GM23248 (cell line): Measurements from ENCODE around the gene LZTFL1. TPM values are rescaled to one million over a fixed set of nuclear protein-coding genes. Genes with fewer than 3 reads are reported as not detected.

Experiments used
- DNase-seq: peaks from one replicate; pipeline ENCODE4 v3.0.0-alpha.2; 2015
- H2AFZ ChIP-seq: fragments of 200-600 bp; sonication (generic); 2 replicates; pipeline ENCODE4 v1.6.1; 2016; ENCODE audit warnings: antibody characterized with exemption
- H3F3A ChIP-seq: fragments of 200-600 bp; sonication (generic); 2 replicates; pipeline ENCODE4 v1.6.1; 2016; ENCODE audit warnings: mild to moderate bottlenecking, antibody characterized with exemption, mixed run types; ENCODE audit not compliant: insufficient read depth
- H3K27ac ChIP-seq: fragments of 200-600 bp; sonication (generic); 2 replicates; pipeline ENCODE4 v1.5.1; 2016; ENCODE audit warnings: mild to moderate bottlenecking
- H3K27me3 ChIP-seq: fragments of 200-600 bp; sonication (generic); replicated peaks from 2 replicates; pipeline ENCODE4 v1.6.1; 2016; ENCODE audit warnings: mild to moderate bottlenecking; ENCODE audit not compliant: insufficient read depth
- H3K36me3 ChIP-seq: fragments of 200-600 bp; sonication (generic); 2 replicates; pipeline ENCODE4 v1.6.1; 2016; ENCODE audit warnings: low read depth, mild to moderate bottlenecking
- H3K4me1 ChIP-seq: fragments of 200-600 bp; sonication (generic); 2 replicates; pipeline ENCODE4 v1.6.1; 2016; ENCODE audit warnings: mild to moderate bottlenecking; ENCODE audit not compliant: insufficient read depth
- H3K4me2 ChIP-seq: fragments of 200-600 bp; sonication (generic); one replicate; pipeline ENCODE4 v1.6.1; 2016; ENCODE audit warnings: mild to moderate bottlenecking; ENCODE audit not compliant: unreplicated experiment
- H3K4me3 ChIP-seq: fragments of 200-600 bp; sonication (generic); 2 replicates; pipeline ENCODE4 v1.5.1; 2016; ENCODE audit warnings: mild to moderate bottlenecking
- H3K79me2 ChIP-seq: fragments of 200-600 bp; sonication (generic); 2 replicates; pipeline ENCODE4 v1.6.1; 2016; ENCODE audit warnings: mild to moderate bottlenecking; ENCODE audit not compliant: insufficient read depth
- H3K9ac ChIP-seq: fragments of 200-600 bp; sonication (generic); 2 replicates; pipeline ENCODE4 v1.6.1; 2016; ENCODE audit warnings: mild to moderate bottlenecking
- H3K9me2 ChIP-seq: fragments of 200-600 bp; sonication (generic); 2 replicates; pipeline ENCODE4 v1.6.1; 2016; ENCODE audit warnings: mixed run types, mild to moderate bottlenecking, moderate library complexity; ENCODE audit not compliant: insufficient read depth
- H3K9me3 ChIP-seq: fragments of 200-600 bp; sonication (generic); one replicate; pipeline ENCODE4 v1.6.1; 2017; ENCODE audit warnings: low read depth
- H4K20me1 ChIP-seq: fragments of 200-600 bp; sonication (generic); 2 replicates; pipeline ENCODE4 v1.6.0; 2016; ENCODE audit not compliant: insufficient read depth
- EZH2 ChIP-seq: fragments of 200-600 bp; sonication (generic); IDR thresholded peaks from 2 replicates; pipeline ENCODE4 v1.6.1; 2018; ENCODE audit warnings: antibody characterized with exemption, mild to moderate bottlenecking; ENCODE audit not compliant: insufficient read depth, poor library complexity, severe bottlenecking
- EZH2phosphoT487 ChIP-seq: fragments of 200-600 bp; sonication (generic); IDR thresholded peaks from 2 replicates; pipeline ENCODE4 v1.6.1; 2018; ENCODE audit warnings: antibody characterized with exemption, moderate library complexity, mild to moderate bottlenecking, low read depth; ENCODE audit not compliant: insufficient read depth
- WGBS, 2 experiments: methylation state at CpG; one replicate each; pipeline ENCODE4 v1.1.6; 2015 to 2017; ENCODE audit warnings: low lambda C conversion rate in 2 of 2, low coverage in 1 of 2; ENCODE audit errors: missing lambda C conversion rate in 2 of 2; 5-methylcytosine and 5-hydroxymethylcytosine counted together
- in situ Hi-C: fragments of 300-500 bp; cut with MboI; formaldehyde crosslinking; loops from 2 replicates; pipeline ENCODE4 v1.15.0; 2020
- polyA plus RNA-seq: library from polyadenylated mRNA; unstranded; fragments of >200 nt; fragmentation: Nextera tagmentation; extraction: Ambion mirVana; gene quantifications from 2 replicates; pipeline ENCODE4 v1.2.1, GENCODE V29; 2016
- total RNA-seq: library from RNA; depleted of rRNA; stranded (reverse); fragments of >200 nt; shearing (Covaris generic); gene quantifications from 2 replicates; pipeline ENCODE4 v1.2.3, GENCODE V29; 2014

Gene LZTFL1
- total and polyA plus RNA-seq, 2 experiments from 2014 or later, result 15.1 to 18.3 TPM

DNA sequence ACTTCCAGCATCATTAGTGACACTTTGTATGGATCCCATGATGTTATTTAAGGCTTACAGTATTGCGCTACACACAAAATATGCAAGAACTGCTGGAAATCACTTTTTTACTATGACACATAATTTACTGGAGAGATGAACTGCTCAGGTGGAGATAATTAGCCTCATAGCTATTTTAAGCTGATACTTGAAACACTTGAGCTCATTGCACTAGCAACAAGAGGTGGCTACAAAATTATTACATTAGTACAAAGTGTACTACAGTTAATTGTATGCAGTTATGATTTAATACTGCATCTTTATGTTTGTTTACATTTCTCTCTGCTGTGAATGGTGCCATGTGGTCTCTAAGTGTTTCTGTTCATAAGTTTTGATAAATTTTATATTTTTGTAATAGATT lies 6.5 kb upstream of the LZTFL1 start:
- in situ Hi-C loops, result no loop called here
- H3K27me3 ChIP-seq, result peaks cover 58% of the 10 kb centered on the region

DNA sequence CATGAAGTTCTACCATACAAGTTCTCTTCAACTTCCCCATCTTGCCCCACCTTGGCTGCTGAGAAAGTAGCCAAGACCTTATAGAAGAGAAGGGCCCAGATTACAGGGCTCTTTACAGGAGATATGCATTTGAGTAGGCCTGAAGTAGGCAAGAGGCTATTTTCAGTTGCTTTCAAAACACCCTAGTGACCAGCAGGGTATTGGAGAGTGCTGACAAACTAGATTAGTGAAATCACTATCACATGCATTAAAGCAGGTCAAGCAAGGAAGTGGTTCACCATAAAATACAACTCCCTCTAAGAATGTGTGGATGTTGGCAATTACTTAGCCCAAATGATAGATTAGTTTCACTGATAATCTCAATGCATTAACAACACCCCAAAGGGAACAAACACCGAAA lies 2.7 kb upstream of the LZTFL1 start:
- no peaks in the 10 kb centered on the region for H4K20me1 ChIP-seq
- no peak for TF ChIP-seq EZH2phosphoT487
- no peak for TF ChIP-seq EZH2
- H3F3A ChIP-seq, result no peaks in the 10 kb centered on the region
- H3K4me3 ChIP-seq, result no peak overlapping the region
- 48 to 72% methylated on average over 1 of the region's 1 CpG for WGBS, 2 experiments
- no peak overlapping the region for H3K27ac ChIP-seq
- no peak overlapping the region for H3K9ac ChIP-seq
- no peak for DNase-seq
- H3K4me1 ChIP-seq, result peaks cover 7% of the 10 kb centered on the region; the same call in 1 of the 2 replicates
- H3K27me3 ChIP-seq, result peaks cover 32% of the 10 kb centered on the region
- H3K9me2 ChIP-seq, result no peaks in the 10 kb centered on the region
- in situ Hi-C loops, result no loop called here
- H3K36me3 ChIP-seq, result no peaks in the 10 kb centered on the region
- no peak overlapping the region for H2AFZ ChIP-seq
- H3K4me2 ChIP-seq, result no peak overlapping the region
- no peaks in the 10 kb centered on the region for H3K9me3 ChIP-seq
- H3K79me2 ChIP-seq, result peaks cover 13% of the 10 kb centered on the region; the same call in 1 of the 2 replicates

More for the DNA sequence above, 6.5 kb upstream of the LZTFL1 start:
- no peak overlapping the region for H3K9ac ChIP-seq
- no peak overlapping the region for H3K4me2 ChIP-seq
- H3F3A ChIP-seq, result no peaks in the 10 kb centered on the region
- TF ChIP-seq EZH2, result no peak
- TF ChIP-seq EZH2phosphoT487, result no peak
- no peaks in the 10 kb centered on the region for H4K20me1 ChIP-seq
- H3K4me3 ChIP-seq, result no peak overlapping the region
- no peaks in the 10 kb centered on the region for H3K36me3 ChIP-seq
- no peaks in the 10 kb centered on the region for H3K79me2 ChIP-seq
- no peak overlapping the region for H3K27ac ChIP-seq
- 64 to 75% methylated on average over 1 of the region's 1 CpG for WGBS, 2 experiments
- H2AFZ ChIP-seq, result no peak overlapping the region
- H3K4me1 ChIP-seq, result no peaks in the 10 kb centered on the region
- no peak for DNase-seq
- H3K9me3 ChIP-seq, result no peaks in the 10 kb centered on the region
- no peaks in the 10 kb centered on the region for H3K9me2 ChIP-seq

DNA sequence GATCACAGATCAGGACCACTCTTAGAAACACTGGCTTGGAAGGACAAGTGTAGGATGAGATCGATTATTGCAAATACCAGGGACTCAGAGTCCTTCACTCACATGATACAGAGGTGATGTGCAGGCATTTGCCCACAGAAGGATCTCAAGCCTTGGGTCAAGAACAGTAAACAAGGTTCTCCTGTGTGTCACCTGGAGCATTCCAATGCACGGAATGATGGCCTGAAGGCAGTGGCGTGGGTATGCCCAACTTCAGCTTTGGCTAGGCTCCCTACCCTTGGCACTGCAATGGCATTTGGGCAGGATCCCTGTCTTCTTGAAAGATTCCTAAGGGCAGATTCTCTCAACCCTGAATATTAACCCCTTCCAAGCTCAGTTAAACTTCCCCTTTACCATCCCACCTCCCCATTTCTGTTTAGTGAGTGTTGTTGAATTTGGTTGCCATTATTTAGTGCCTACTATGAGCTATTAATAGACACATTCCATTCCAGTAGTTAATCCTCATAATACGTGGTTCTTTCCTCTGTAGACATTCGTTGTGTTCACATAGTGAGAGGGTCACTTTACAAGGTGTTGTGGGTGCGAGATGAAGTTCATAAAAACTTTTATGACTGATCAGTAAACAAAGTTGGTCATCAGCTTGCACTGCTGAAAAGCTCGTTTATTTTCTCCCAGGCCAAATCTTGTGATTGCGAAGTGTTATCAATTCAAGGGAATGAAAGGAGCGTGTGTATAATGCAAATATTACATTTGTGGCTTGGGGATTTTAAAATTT lies 1.1 kb upstream of the LZTFL1 start:
- Histone ChIP-seq H3K36me3 (no peaks in the 10 kb centered on the region), H3K9ac (no peak overlapping the region)
- WGBS, 2 experiments, result 70 to 74% methylated on average over 9 of the region's 9 CpGs

DNA sequence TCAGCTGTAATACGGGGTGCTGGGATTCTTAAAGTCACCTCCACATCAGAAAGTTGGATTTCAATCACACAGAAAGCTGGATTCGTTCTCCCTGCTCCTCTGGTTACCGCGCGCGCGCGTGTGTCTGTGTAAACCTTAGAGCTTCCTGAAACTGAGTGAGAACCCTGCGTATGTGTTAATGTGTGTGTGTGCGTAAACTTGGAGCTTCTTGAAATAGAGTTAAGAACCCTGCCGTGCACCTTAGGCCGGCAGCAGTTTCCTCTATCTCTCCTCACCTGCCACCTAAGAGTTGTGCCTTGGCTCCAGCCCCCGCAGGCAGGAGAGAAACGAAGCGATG lies 531 bp downstream of the LZTFL1 start:
- Histone ChIP-seq H3K9ac (peak overlapping the region; percentile 96), H3K79me2 (peaks cover 17% of the 10 kb centered on the region; the same call in 1 of the 2 replicates), H3F3A (no peaks in the 10 kb centered on the region), H3K36me3 (no peaks in the 10 kb centered on the region), H3K27me3 (0 out of 2 replicates have a peak, but pooled peaks cover 4% of the 10 kb centered on the region), H3K9me2 (no peaks in the 10 kb centered on the region), H3K4me2 (peak overlapping the region; percentile 89), H3K4me3 (peak overlapping the region; percentile 99), H4K20me1 (no peaks in the 10 kb centered on the region), H3K9me3 (no peaks in the 10 kb centered on the region), H3K27ac (peak overlapping the region; percentile 90), H3K4me1 (peaks cover 7% of the 10 kb centered on the region; the same call in 1 of the 2 replicates), H2AFZ (peak overlapping the region; percentile 95)
- DNase-seq, result peak; percentile 68
- WGBS, 2 experiments, result 0 to 2% methylated on average over 15 of the region's 15 CpGs
- TF ChIP-seq EZH2, result no peak
- TF ChIP-seq EZH2phosphoT487, result no peak
- in situ Hi-C loops, result no loop called here

More for the DNA sequence above, 1.1 kb upstream of the LZTFL1 start:
- Histone ChIP-seq H3K27me3 (peaks cover 18% of the 10 kb centered on the region), H3K4me2 (no peak overlapping the region), H3F3A (no peaks in the 10 kb centered on the region), H3K9me2 (no peaks in the 10 kb centered on the region), H3K4me3 (no peak overlapping the region), H3K9me3 (no peaks in the 10 kb centered on the region), H4K20me1 (no peaks in the 10 kb centered on the region), H2AFZ (peak overlapping the region; percentile 95), H3K79me2 (peaks cover 17% of the 10 kb centered on the region; the same call in 1 of the 2 replicates), H3K4me1 (peaks cover 7% of the 10 kb centered on the region; the same call in 1 of the 2 replicates), H3K27ac (no peak overlapping the region)
- in situ Hi-C loops, result no loop called here
- TF ChIP-seq EZH2 (no peak), EZH2phosphoT487 (no peak)
- DNase-seq, result no peak
